ENCODE results near the gene AMOTL1. TPM values are rescaled to one million over a fixed set of nuclear protein-coding genes. Genes with fewer than 3 reads are reported as not detected.

Gene AMOTL1
- total and polyA plus RNA-seq, 2 of the 8 experiments (the other 6 are each of a cell fraction or from before 2014, with no cell fraction given) = 9.0 to 27.6 TPM

- Histone ChIP-seq H3K9ac (replicated peaks in 1 of 4; ENCODE audit: extremely low read depth in 1 of 4, low read depth in 3 of 4, low read length in 3 of 4) (no peak overlapping the region), H2AK5ac (ENCODE audit: low read depth, low read length) (0 out of 2 replicates have a peak overlapping the region, but pooled peaks have one; percentile 32), H2BK15ac (ENCODE audit: low read length) (no peak overlapping the region; the same call in 1 of the 2 replicates), H4K20me1 (replicated peaks in 1 of 2; ENCODE audit: control insufficient read depth in 1 of 2, insufficient read depth in 2 of 2, low read length in 2 of 2) (no peaks in the 10 kb centered on the region), H4K5ac (ENCODE audit: insufficient read length, low read depth, low read length) (no peak overlapping the region), H3K27ac (ENCODE audit: low read depth, low read length) (no peak overlapping the region), H3K23ac (ENCODE audit: insufficient read length) (no peak overlapping the region), H3K4me3 (ENCODE audit: extremely low read depth in 1 of 4, insufficient read depth in 2 of 4, low read depth in 3 of 4, low read length in 4 of 4) (no peak overlapping the region), H3K4me1 (replicated peaks in 1 of 4; ENCODE audit: control insufficient read depth in 3 of 4, insufficient read depth in 4 of 4, low read length in 3 of 4) (peaks cover 5 to 20% (median 15%) of the 10 kb centered on the region in 4 experiments), H2BK20ac (ENCODE audit: low read length) (no peak overlapping the region; the same call in 1 of the 2 replicates), H3K18ac (ENCODE audit: extremely low read depth, low read length) (no peak overlapping the region), H4K8ac (ENCODE audit: extremely low read depth, insufficient read depth, low read length) (no peak overlapping the region), H2BK5ac (ENCODE audit: low read depth, low read length) (peak overlapping the region; percentile 32; the same call in 1 of the 2 replicates), H3K4ac (replicated peaks; ENCODE audit: insufficient read length, low read depth, low read length) (no peak overlapping the region), H3K79me1 (ENCODE audit: low read depth, low read length) (no peaks in the 10 kb centered on the region), H3K56ac (replicated peaks; ENCODE audit: insufficient read length, low read depth, low read length) (no peak overlapping the region), H3K79me2 (ENCODE audit: control insufficient read depth in 1 of 2, insufficient read depth in 2 of 2, low read length in 2 of 2) (no peaks in the 10 kb centered on the region), H3K14ac (ENCODE audit: insufficient read length) (no peak overlapping the region), H3K4me2 (ENCODE audit: insufficient read depth in 1 of 2, low read depth in 2 of 2, low read length in 2 of 2) (no peak overlapping the region), H2AFZ (ENCODE audit: low read length) (no peak overlapping the region; the same call in 1 of the 2 replicates), H3K36me3 (ENCODE audit: control insufficient read depth in 2 of 4, insufficient read depth in 4 of 4, low read length in 3 of 4) (no peaks in the 10 kb centered on the region), H3K9me3 (ENCODE audit: insufficient read depth in 2 of 2, low read depth in 1 of 2, low read length in 1 of 2) (no peaks in the 10 kb centered on the region), H2BK12ac (ENCODE audit: low read depth, low read length) (0 out of 2 replicates have a peak overlapping the region, but pooled peaks have one; percentile 13), H3K23me2 (ENCODE audit: low read depth, low read length) (no peaks in the 10 kb centered on the region), H4K91ac (replicated peaks; ENCODE audit: insufficient read length, low read length) (no peak overlapping the region), H3K27me3 (replicated peaks in 1 of 4; ENCODE audit: control insufficient read depth in 3 of 4, extremely low read depth in 1 of 4, insufficient read depth in 3 of 4, low read length in 3 of 4) (peaks cover 0 to 5% (median under 1%) of the 10 kb centered on the region in 4 experiments; a peak in 2 of 7 replicates), H2BK120ac (replicated peaks; ENCODE audit: low read depth, low read length) (peak overlapping the region; percentile 16)
- FAIRE-seq (no peak), DNase-seq (ENCODE audit: low read depth in 1 of 2, low spot score in 2 of 2) (no peak)
- 90% methylated on average over 7 of the region's 7 CpGs; no CpG with 5 or more reads in 1 of the 2 experiments for WGBS, 2 experiments (ENCODE audit: extremely low coverage in 1 of 2, insufficient coverage in 1 of 2, insufficient read length in 1 of 2, insufficient replicate concordance in 2 of 2, low coverage in 1 of 2, low lambda C conversion rate in 2 of 2, missing lambda C conversion rate in 1 of 2)
- CTCF ChIA-PET (ENCODE audit: partially characterized antibody) = interaction anchor here (2.5 to 7.4 kb wide), 3 partner anchors 9 to 109 kb away, joined by 13 to 61 read pairs (median 19); no protein-coding TSS in a partner anchor
- POLR2A ChIA-PET (ENCODE audit: partially characterized antibody) = interaction anchor here (0.7 to 3.5 kb wide), 3 partner anchors 8 to 77 kb away, joined by 3 to 14 read pairs (median 3); no protein-coding TSS in a partner anchor
- TF ChIP-seq SIN3A (conservative IDR thresholded peaks at IDR 0.05 in 1 of 2, IDR thresholded peaks at IDR 0.05 in 1 of 2; ENCODE audit: low read depth in 1 of 2, low read length in 2 of 2) (no peak), BRCA1 (IDR thresholded peaks at IDR 0.05; ENCODE audit: low read depth, low read length) (no peak), GABPA (IDR thresholded peaks at IDR 0.05; ENCODE audit: borderline replicate concordance, insufficient read depth, low read length) (no peak), CHD1 (IDR thresholded peaks at IDR 0.05; ENCODE audit: low read depth, low read length) (no peak), RNF2 (IDR thresholded peaks at IDR 0.05; ENCODE audit: borderline replicate concordance, low read depth, low read length, missing control alignments, poor library complexity, severe bottlenecking) (no peak), ASH2L (IDR thresholded peaks at IDR 0.05; ENCODE audit: low read length) (no peak), ATF2 (IDR thresholded peaks at IDR 0.05; ENCODE audit: low read length) (no peak), SP4 (IDR thresholded peaks at IDR 0.05; ENCODE audit: low read length) (no peak), SRF (IDR thresholded peaks at IDR 0.05; ENCODE audit: low read depth, low read length) (no peak), PHF8 (conservative IDR thresholded peaks at IDR 0.05; ENCODE audit: low read depth, low read length) (no peak)
Observed at GRCh38 chr11:94732617-94733281, 35.4 kb upstream of the AMOTL1 start.
